OCI-LY7 (cell line): ENCODE data around the gene MAN1A1. TPM values are rescaled to one million over a fixed set of nuclear protein-coding genes. Genes with fewer than 3 reads are reported as not detected.
A peak's percentile ranks its signal among the peaks of the same experiment; 100 is the strongest.

Source experiments
- BruUV-seq: library from RNA; stranded (reverse); fragments of 400-500 nt; replicated peaks from 2 replicates; lab custom pipeline; 2021; lab: Mats Ljungman, UMichigan
- CTCF ChIA-PET: fragments of 300-600 bp; sonication (Branson Sonifier 250); formaldehyde crosslinking; loops from one replicate; lab custom pipeline; 2022; ENCODE audit warnings: antibody characterized with exemption; ENCODE audit not compliant: unreplicated experiment; lab: Charles Lee
- POLR2A ChIA-PET: fragments of 300-600 bp; sonication (Branson Sonifier 250); formaldehyde crosslinking; loops from one replicate; lab custom pipeline; 2022; ENCODE audit warnings: antibody characterized with exemption; lab: Charles Lee
- DNase-seq: peaks from one replicate; pipeline ENCODE4 v3.0.0-alpha.2; 2015; ENCODE audit warnings: low spot score
- H2AFZ ChIP-seq: fragments of 200-600 bp; sonication (generic), shearing (Covaris generic); 2 replicates; pipeline ENCODE4 v1.6.1; 2014; ENCODE audit warnings: mild to moderate bottlenecking, antibody characterized with exemption, low read length, moderate library complexity
- H3K27ac ChIP-seq: fragments of 200-600 bp; sonication (generic); 2 replicates; pipeline ENCODE4 v1.5.1; 2014; ENCODE audit warnings: mixed run types, low read depth, mild to moderate bottlenecking, moderate library complexity, low read length, inconsistent platforms; ENCODE audit not compliant: poor library complexity, severe bottlenecking
- H3K36me3 ChIP-seq: fragments of 200-600 bp; sonication (generic); 2 replicates; pipeline ENCODE4 v1.6.1; 2014; ENCODE audit warnings: mild to moderate bottlenecking, antibody characterized with exemption, low read length, moderate library complexity, mixed read lengths; ENCODE audit not compliant: insufficient read depth
- H3K4me1 ChIP-seq: fragments of 200-600 bp; sonication (generic); 2 replicates; pipeline ENCODE4 v1.5.1; 2014; ENCODE audit warnings: mild to moderate bottlenecking, low read length; ENCODE audit not compliant: insufficient read depth, poor library complexity, severe bottlenecking
- H3K4me2 ChIP-seq: fragments of 200-600 bp; sonication (generic); 2 replicates; pipeline ENCODE4 v1.6.1; 2014; ENCODE audit warnings: mild to moderate bottlenecking, low read length
- H3K4me3 ChIP-seq: fragments of 200-600 bp; sonication (generic); 2 replicates; pipeline ENCODE4 v1.5.1; 2014; ENCODE audit warnings: mild to moderate bottlenecking, low read depth, low read length; ENCODE audit not compliant: poor library complexity, severe bottlenecking
- H3K79me2 ChIP-seq: fragments of 200-600 bp; sonication (generic); 2 replicates; pipeline ENCODE4 v1.6.1; 2016; ENCODE audit warnings: low read depth, mild to moderate bottlenecking, low read length, moderate library complexity, mixed read lengths; ENCODE audit not compliant: insufficient read depth
- H3K9me2 ChIP-seq: fragments of 200-600 bp; sonication (generic); 2 replicates; pipeline ENCODE4 v1.6.1; 2016; ENCODE audit warnings: mild to moderate bottlenecking, low read length, mixed read lengths; ENCODE audit not compliant: insufficient read depth
- H3K9me3 ChIP-seq: fragments of 200-600 bp; sonication (generic); 2 replicates; pipeline ENCODE4 v1.6.1; 2014; ENCODE audit warnings: mild to moderate bottlenecking, mixed run types, low read length, mixed read lengths
- H4K20me1 ChIP-seq: fragments of 200-600 bp; sonication (generic); 2 replicates; pipeline ENCODE4 v1.6.1; 2014; ENCODE audit warnings: mild to moderate bottlenecking, antibody characterized with exemption, low read length, moderate library complexity, mixed read lengths; ENCODE audit not compliant: insufficient read depth
- CTCF ChIP-seq: fragments of 200-600 bp; sonication (generic); conservative IDR thresholded peaks from 2 replicates; pipeline ENCODE4 v1.5.1; 2014; ENCODE audit warnings: mild to moderate bottlenecking, antibody characterized with exemption, low read length, moderate library complexity, mixed read lengths
- EZH2phosphoT487 ChIP-seq: fragments of 200-600 bp; sonication (generic); IDR thresholded peaks from 2 replicates; pipeline ENCODE4 v1.6.1; 2018; ENCODE audit warnings: low read depth, borderline replicate concordance, mild to moderate bottlenecking, mixed run types, antibody characterized with exemption, low read length, moderate library complexity, mixed read lengths
- intact Hi-C: fragments of 100-400 bp; cut with micrococcal nuclease; formaldehyde crosslinking; loops from one replicate; pipeline ENCODE4 v1.10.0; 2022; ENCODE audit not compliant: unreplicated experiment
- total RNA-seq, 2 experiments: library from RNA; depleted of rRNA in 1 of 2; stranded (reverse); fragments of >200 nt in 1 of 2; shearing (Covaris generic) in 1 of 2; gene quantifications; 2 replicates each; pipeline ENCODE4 v1.2.3, GENCODE V29; 2014 to 2022

Gene MAN1A1
- total RNA-seq, 2 experiments from 2014 or later, result 72.4 to 74.3 TPM

- H3K79me2 ChIP-seq, result peaks cover 100% of the 10 kb centered on the region
- H3K4me1 ChIP-seq, result peaks cover 32% of the 10 kb centered on the region
- peak overlapping the region; percentile 16; the same call in 1 of the 2 replicates for H3K4me2 ChIP-seq
- peaks cover 100% of the 10 kb centered on the region for H3K36me3 ChIP-seq
- H2AFZ ChIP-seq, result no peak overlapping the region
- no peaks in the 10 kb centered on the region for H3K9me2 ChIP-seq
- peaks cover 62% of the 10 kb centered on the region for H4K20me1 ChIP-seq
- TF ChIP-seq EZH2phosphoT487 (no peak), CTCF (no peak)
- no peaks in the 10 kb centered on the region for H3K9me3 ChIP-seq
- H3K27ac ChIP-seq, result no peak overlapping the region
- POLR2A ChIA-PET, result interaction anchor here (0.5 to 1.8 kb wide), 19 partner anchors 9 to 1238 kb away, joined by 3 to 6 read pairs (median 3); no protein-coding TSS in a partner anchor
- H3K4me3 ChIP-seq, result no peak overlapping the region
- no TSS peak for BruUV-seq
- DNase-seq, result no peak
- CTCF ChIA-PET, result interaction anchor here (0.5 kb wide), 1 partner anchor 14 kb away, joined by 3 read pairs; no protein-coding TSS in a partner anchor
- intact Hi-C loops, result no loop called here
Observed at GRCh38 chr6:119313937-119314884, 35.4 kb downstream of the MAN1A1 start.

- Histone ChIP-seq H3K4me1 (peaks cover 32% of the 10 kb centered on the region), H3K27ac (no peak overlapping the region), H2AFZ (no peak overlapping the region), H3K36me3 (peaks cover 100% of the 10 kb centered on the region), H3K9me3 (no peaks in the 10 kb centered on the region), H3K79me2 (peaks cover 100% of the 10 kb centered on the region), H4K20me1 (peaks cover 60% of the 10 kb centered on the region), H3K4me2 (no peak overlapping the region; the same call in 1 of the 2 replicates), H3K4me3 (no peak overlapping the region), H3K9me2 (no peaks in the 10 kb centered on the region)
- intact Hi-C loops, result no loop called here
- no TSS peak for BruUV-seq
- no peak for DNase-seq
- ChIA-PET CTCF (no interaction called here), POLR2A (interaction anchor here (0.6 to 1.5 kb wide), 4 partner anchors 9 to 29 kb away, joined by 3 to 4 read pairs (median 3); no protein-coding TSS in a partner anchor)
- TF ChIP-seq CTCF (no peak), EZH2phosphoT487 (no peak)
Observed at GRCh38 chr6:119312875-119313338, 36.7 kb downstream of the MAN1A1 start.
